H1 (cell line): ENCODE measurements around the gene CD4. TPM values are rescaled to one million over a fixed set of nuclear protein-coding genes. Genes with fewer than 3 reads are reported as not detected.

Experiments used
- CTCF ChIA-PET: fragments of 300-600 bp; sonication (Branson Sonifier 250); formaldehyde crosslinking; loops from one replicate; lab custom pipeline; 2021; ENCODE audit not compliant: partially characterized antibody; lab: Charles Lee
- POLR2A ChIA-PET: fragments of 300-600 bp; sonication (Branson Sonifier 250); formaldehyde crosslinking; loops from one replicate; lab custom pipeline; 2021; ENCODE audit warnings: inconsistent platforms; ENCODE audit not compliant: partially characterized antibody; lab: Charles Lee
- DNase-seq, 2 experiments: peaks; one replicate each; pipeline versions ENCODE4 v3.0.0 to v3.0.0-alpha.2; 2010 to 2022; ENCODE audit warnings: low spot score in 2 of 2, low read depth in 1 of 2, mixed read lengths in 1 of 2
- FAIRE-seq: peaks from 2 replicates; lab custom pipeline; 2011; peaks lifted over from hg19 to GRCh38; lab: Jason Lieb, UNC
- H2AFZ ChIP-seq: 2 replicates; pipeline ENCODE4 v1.8.1; 2012; ENCODE audit warnings: low read length, inconsistent platforms
- H2AK5ac ChIP-seq: 2 replicates; pipeline ENCODE4 v1.6.1; 2013; ENCODE audit warnings: low read depth, low read length
- H2BK120ac ChIP-seq: replicated peaks from 2 replicates; pipeline ENCODE3; 2013; ENCODE audit warnings: low read depth, low read length, inconsistent platforms
- H2BK12ac ChIP-seq: 2 replicates; pipeline ENCODE4 v1.6.1; 2013; ENCODE audit warnings: low read depth, low read length
- H2BK15ac ChIP-seq: 2 replicates; pipeline ENCODE4 v1.6.1; 2013; ENCODE audit warnings: low read length
- H2BK20ac ChIP-seq: 2 replicates; pipeline ENCODE4 v1.6.1; 2013; ENCODE audit warnings: low read length
- H2BK5ac ChIP-seq: 2 replicates; pipeline ENCODE4 v1.6.1; 2013; ENCODE audit warnings: low read depth, low read length
- H3K14ac ChIP-seq: 2 replicates; pipeline ENCODE4 v1.6.1; 2013; ENCODE audit warnings: inconsistent platforms; ENCODE audit not compliant: insufficient read length
- H3K18ac ChIP-seq: 2 replicates; pipeline ENCODE4 v1.6.1; 2013; ENCODE audit warnings: low read length; ENCODE audit errors: extremely low read depth
- H3K23ac ChIP-seq: 2 replicates; pipeline ENCODE4 v1.6.1; 2013; ENCODE audit warnings: inconsistent platforms; ENCODE audit not compliant: insufficient read length
- H3K23me2 ChIP-seq: 2 replicates; pipeline ENCODE4 v1.6.1; 2013; ENCODE audit warnings: low read depth, low read length
- H3K27ac ChIP-seq: 2 replicates; pipeline ENCODE4 v1.6.1; 2011; ENCODE audit warnings: low read depth, low read length, inconsistent platforms
- H3K27me3 ChIP-seq, 4 experiments: replicated peaks in 1 of 4; 1 replicate in 1 of 4; 2 replicates in 3 of 4; pipeline versions ENCODE4 v1.6.1 to v1.8.1; 2011 to 2013; ENCODE audit warnings: low read length in 3 of 4, mild to moderate bottlenecking in 3 of 4, inconsistent platforms in 2 of 4, mixed read lengths in 2 of 4, moderate library complexity in 1 of 4; ENCODE audit not compliant: control insufficient read depth in 3 of 4, insufficient read depth in 3 of 4; ENCODE audit errors: extremely low read depth in 1 of 4
- H3K36me3 ChIP-seq, 4 experiments: 2 replicates each; pipeline versions ENCODE4 v1.6.1 to v1.8.1; 2011 to 2013; ENCODE audit warnings: mild to moderate bottlenecking in 4 of 4, low read length in 3 of 4, moderate library complexity in 2 of 4, control low read depth in 1 of 4, inconsistent platforms in 1 of 4; ENCODE audit not compliant: insufficient read depth in 4 of 4, control insufficient read depth in 2 of 4
- H3K4ac ChIP-seq: replicated peaks from 2 replicates; pipeline ENCODE3; 2013; ENCODE audit warnings: low read length, low read depth, mixed read lengths, inconsistent platforms; ENCODE audit not compliant: insufficient read length
- H3K4me1 ChIP-seq, 4 experiments: replicated peaks in 1 of 4; 1 replicate in 1 of 4; 2 replicates in 3 of 4; pipeline versions ENCODE4 v1.6.1 to v1.8.1; 2011 to 2013; ENCODE audit warnings: low read length in 3 of 4, inconsistent platforms in 2 of 4, mixed read lengths in 1 of 4; ENCODE audit not compliant: insufficient read depth in 4 of 4, control insufficient read depth in 3 of 4
- H3K4me2 ChIP-seq, 2 experiments: 2 replicates each; pipeline versions ENCODE4 v1.6.1 to v1.8.1; 2011 to 2013; ENCODE audit warnings: low read depth in 2 of 2, low read length in 2 of 2, control low read depth in 1 of 2, inconsistent platforms in 1 of 2, mild to moderate bottlenecking in 1 of 2; ENCODE audit not compliant: insufficient read depth in 1 of 2
- H3K4me3 ChIP-seq, 4 experiments: fragments of 200-600, 300-600 bp in 1 of 4; sonication (generic), shearing (Covaris generic), sonication (Bioruptor Twin) in 1 of 4; 2 replicates each; pipeline versions ENCODE4 v1.5.1 to v1.8.1; 2011 to 2016; ENCODE audit warnings: low read length in 4 of 4, low read depth in 3 of 4, control low read depth in 2 of 4, inconsistent platforms in 2 of 4, mild to moderate bottlenecking in 2 of 4, mixed read lengths in 1 of 4, moderate library complexity in 1 of 4; ENCODE audit not compliant: insufficient read depth in 2 of 4; ENCODE audit errors: extremely low read depth in 1 of 4
- H3K56ac ChIP-seq: replicated peaks from 2 replicates; pipeline ENCODE3; 2013; ENCODE audit warnings: low read depth, mild to moderate bottlenecking, mixed read lengths, low read length, inconsistent platforms; ENCODE audit not compliant: insufficient read length
- H3K79me1 ChIP-seq: 2 replicates; pipeline ENCODE4 v1.6.1; 2013; ENCODE audit warnings: low read depth, low read length, control low read depth
- H3K79me2 ChIP-seq, 2 experiments: 2 replicates each; pipeline versions ENCODE4 v1.6.1 to v1.8.1; 2012 to 2013; ENCODE audit warnings: low read length in 2 of 2, mild to moderate bottlenecking in 2 of 2, inconsistent platforms in 1 of 2; ENCODE audit not compliant: insufficient read depth in 2 of 2, control insufficient read depth in 1 of 2
- H3K9ac ChIP-seq, 4 experiments: replicated peaks in 1 of 4; 1 replicate in 1 of 4; 2 replicates in 3 of 4; pipeline versions ENCODE4 v1.6.1 to v1.8.1; 2011 to 2013; ENCODE audit warnings: low read depth in 3 of 4, low read length in 3 of 4, control low read depth in 2 of 4, mild to moderate bottlenecking in 2 of 4, moderate library complexity in 2 of 4, inconsistent platforms in 1 of 4; ENCODE audit errors: extremely low read depth in 1 of 4
- H3K9me3 ChIP-seq, 2 experiments: 2 replicates each; pipeline versions ENCODE4 v1.6.1 to v1.8.1; 2012 to 2013; ENCODE audit warnings: mild to moderate bottlenecking in 2 of 2, moderate library complexity in 2 of 2, control low read depth in 1 of 2, inconsistent platforms in 1 of 2, low read depth in 1 of 2, low read length in 1 of 2, mixed read lengths in 1 of 2; ENCODE audit not compliant: insufficient read depth in 2 of 2
- H4K20me1 ChIP-seq, 2 experiments: replicated peaks in 1 of 2; 2 replicates each; pipeline versions ENCODE3 to v1.8.1; 2011 to 2013; ENCODE audit warnings: inconsistent platforms in 2 of 2, low read length in 2 of 2, mild to moderate bottlenecking in 1 of 2; ENCODE audit not compliant: insufficient read depth in 2 of 2, control insufficient read depth in 1 of 2
- H4K5ac ChIP-seq: 2 replicates; pipeline ENCODE4 v1.6.1; 2013; ENCODE audit warnings: low read length, low read depth, mixed read lengths, inconsistent platforms; ENCODE audit not compliant: insufficient read length
- H4K8ac ChIP-seq: 2 replicates; pipeline ENCODE4 v1.8.0; 2013; ENCODE audit warnings: mild to moderate bottlenecking, moderate library complexity, low read length, inconsistent platforms; ENCODE audit not compliant: insufficient read depth; ENCODE audit errors: extremely low read depth
- H4K91ac ChIP-seq: replicated peaks from 2 replicates; pipeline ENCODE3; 2013; ENCODE audit warnings: low read length, mixed read lengths, inconsistent platforms; ENCODE audit not compliant: insufficient read length
- TBP ChIP-seq: IDR thresholded peaks from 2 replicates; pipeline ENCODE4 v1.6.1; 2011; ENCODE audit warnings: low read depth, low read length, improper control_type of control experiment
- WGBS, 2 experiments: shearing (Covaris generic) in 1 of 2; methylation state at CpG; one replicate each; pipeline versions ENCODE4 v1.1.6 to v1.1.7; 2013 to 2015; ENCODE audit warnings: low lambda C conversion rate in 2 of 2, mixed read lengths in 2 of 2, inconsistent platforms in 1 of 2, low coverage in 1 of 2, missing lambda C conversion rate in 1 of 2; ENCODE audit not compliant: insufficient replicate concordance in 2 of 2, insufficient coverage in 1 of 2, insufficient read length in 1 of 2; ENCODE audit errors: extremely low coverage in 1 of 2, missing lambda C conversion rate in 1 of 2; 5-methylcytosine and 5-hydroxymethylcytosine counted together
- polyA plus RNA-seq, 7 experiments: library from polyadenylated mRNA; depleted of rRNA in 3 of 7; stranded (reverse) in 5 of 7; unstranded in 2 of 7; fragments of >200 nt in 5 of 7; fragments of 200-250 nt in 2 of 7; gene quantifications; 1 replicate in 5 of 7; 2 replicates in 1 of 7; 4 replicates in 1 of 7; pipeline versions ENCODE4 v1.2.1 to v1.2.3, GENCODE V29; 2011 to 2013; ENCODE audit warnings: missing spikeins in 2 of 7, mixed read lengths in 2 of 7
- total RNA-seq: library from RNA; stranded (reverse); fragmentation: NEBNext Ultra II Directional; extraction: Animal tissue kit (Norgen Biotek cat#: 25700); gene quantifications from 2 replicates; pipeline ENCODE4 v1.2.1, GENCODE V29; 2021

CD4 gene
- total and polyA plus RNA-seq, 2 of the 8 experiments (the other 6 are each of a cell fraction or from before 2014, with no cell fraction given), result 3.4 to 5.1 TPM

GRCh38 chr12:6842075-6842474, 52.7 kb downstream of the CD4 start:
- H2AK5ac ChIP-seq, result no peak overlapping the region
- H2BK20ac ChIP-seq, result no peak overlapping the region
- ChIA-PET POLR2A (interaction anchor here (0.6 to 27.1 kb wide), 11 partner anchors 4 to 305 kb away, joined by 3 to 588 read pairs (median 4); partner anchors contain the start of genes C12orf57, CDCA3, GNB3 and GPR162), CTCF (interaction anchor here (1.0 to 21.4 kb wide), 5 partner anchors 5 to 106 kb away, joined by 3 to 292 read pairs (median 34); partner anchors contain the start of genes CDCA3, GNB3, MLF2 and P3H3)
- H4K8ac ChIP-seq, result no peak overlapping the region
- no peak overlapping the region for H3K27ac ChIP-seq
- no peak overlapping the region for H3K4me2 ChIP-seq
- no peak overlapping the region for H2BK12ac ChIP-seq
- no peak overlapping the region for H3K56ac ChIP-seq
- peaks cover 7 to 8% of the 10 kb centered on the region in 2 experiments for H4K20me1 ChIP-seq
- H2AFZ ChIP-seq, result no peak overlapping the region
- H3K9me3 ChIP-seq, result no peaks in the 10 kb centered on the region
- DNase-seq (no peak), FAIRE-seq (no peak)
- H3K27me3 ChIP-seq, result no peaks in the 10 kb centered on the region
- H3K23ac ChIP-seq, result no peak overlapping the region
- no peak overlapping the region for H4K5ac ChIP-seq
- H3K79me1 ChIP-seq, result peaks cover 2% of the 10 kb centered on the region
- WGBS, 2 experiments, result 98% methylated on average over 4 of the region's 4 CpGs; no CpG with 5 or more reads in 1 of the 2 experiments
- H3K9ac ChIP-seq, result no peak overlapping the region
- no peak overlapping the region for H3K14ac ChIP-seq
- no peak overlapping the region for H3K4me3 ChIP-seq
- H2BK5ac ChIP-seq, result no peak overlapping the region
- H3K4ac ChIP-seq, result no peak overlapping the region
- no peak overlapping the region for H2BK120ac ChIP-seq
- H4K91ac ChIP-seq, result no peak overlapping the region
- H2BK15ac ChIP-seq, result no peak overlapping the region
- H3K23me2 ChIP-seq, result peaks cover 2% of the 10 kb centered on the region; the same call in 1 of the 2 replicates
- no peak overlapping the region for H3K18ac ChIP-seq
- H3K4me1 ChIP-seq, result peaks cover 0 to 3% (median 2%) of the 10 kb centered on the region in 4 experiments; a peak in 1 of 7 replicates
- no peaks in the 10 kb centered on the region for H3K79me2 ChIP-seq
- peaks cover 21 to 61% (median 51%) of the 10 kb centered on the region in 4 experiments for H3K36me3 ChIP-seq
- no peak for TF ChIP-seq TBP
